Lower lobe of right lung (tissue), 2 donors: ENCODE measurements around the gene MCOLN2. TPM values are rescaled to one million over a fixed set of nuclear protein-coding genes. Genes with fewer than 3 reads are reported as not detected.

Experiments
- ATAC-seq, 2 donors: fragments of 200-7000 bp; cut with Tn5 transposase; one replicate each; pipeline ENCODE4 v1.9.1; 2020 to 2022; ENCODE audit warnings: mild to moderate bottlenecking in 2 of 2, moderate library complexity in 2 of 2
- DNase-seq: peaks from one replicate; pipeline ENCODE4 v3.0.0-alpha.2; 2020
- H3K27ac ChIP-seq: fragments of 200-600 bp; one replicate; pipeline ENCODE4 v1.8.0; 2022
- H3K27me3 ChIP-seq: fragments of 200-600 bp; one replicate; pipeline ENCODE4 v1.8.0; 2022; ENCODE audit warnings: low read depth
- H3K36me3 ChIP-seq: fragments of 200-600 bp; one replicate; pipeline ENCODE4 v1.8.0; 2022; ENCODE audit warnings: mild to moderate bottlenecking
- H3K4me1 ChIP-seq: fragments of 200-600 bp; one replicate; pipeline ENCODE4 v1.8.0; 2022
- H3K4me3 ChIP-seq: fragments of 200-600 bp; one replicate; pipeline ENCODE4 v1.8.0; 2022; ENCODE audit warnings: mild to moderate bottlenecking
- H3K9me3 ChIP-seq: fragments of 200-600 bp; one replicate; pipeline ENCODE4 v1.8.0; 2022
- CTCF ChIP-seq: fragments of 200-600 bp; IDR thresholded peaks from one replicate; pipeline ENCODE4 v1.8.0; 2022; ENCODE audit warnings: antibody characterized with exemption, mild to moderate bottlenecking
- intact Hi-C: fragments of 100-400 bp; cut with DNase I; formaldehyde crosslinking; loops from one replicate; pipeline ENCODE4 v1.11.0; 2022
- total RNA-seq: library from RNA; stranded (reverse); fragmentation: NEBNext Ultra II Directional; extraction: Animal tissue kit (Norgen Biotek cat#: 25700); gene quantifications from one replicate; pipeline ENCODE4 v1.2.1, GENCODE V29; 2021
- donor health status: DM: no; HTN: yes; CAD: no; lungs with severe emphysema.

MCOLN2 gene
- total RNA-seq, 1 donor from 2014 or later, result 5.1 TPM

- DNase-seq (no peak), ATAC-seq (no peak)
- Histone ChIP-seq H3K9me3 (no peaks in the 10 kb centered on the region), H3K36me3 (no peaks in the 10 kb centered on the region), H3K4me3 (no peak overlapping the region), H3K4me1 (peaks cover 4% of the 10 kb centered on the region), H3K27me3 (no peaks in the 10 kb centered on the region), H3K27ac (no peak overlapping the region)
- intact Hi-C loops, result loop anchor here (10.0 kb wide), 1 partner anchor 307 kb away; the partner anchor contains the start of gene C1orf52
- no peak for TF ChIP-seq CTCF
These were observed 49.1 kb downstream of the MCOLN2 start for GRCh38 chr1:84947536-84948410.

- Histone ChIP-seq H3K36me3 (no peaks in the 10 kb centered on the region), H3K27ac (no peak overlapping the region), H3K4me1 (peaks cover 4% of the 10 kb centered on the region), H3K9me3 (no peaks in the 10 kb centered on the region), H3K4me3 (no peak overlapping the region), H3K27me3 (no peaks in the 10 kb centered on the region)
- intact Hi-C loops, result loop anchor here (10.0 kb wide), 1 partner anchor 308 kb away; the partner anchor contains the start of gene C1orf52
- DNase-seq, result no peak
- no peak for TF ChIP-seq CTCF
- ATAC-seq, result no peak
These were observed 50.3 kb downstream of the MCOLN2 start for GRCh38 chr1:84946631-84947030.

- TF ChIP-seq CTCF, result peak; percentile 91
- intact Hi-C loops, result loop anchor here (10.0 kb wide), 1 partner anchor 310 kb away; the partner anchor contains the start of gene C1orf52
- no peaks in the 10 kb centered on the region for H3K9me3 ChIP-seq
- peak overlapping the region; percentile 57 for H3K4me3 ChIP-seq
- H3K36me3 ChIP-seq, result no peaks in the 10 kb centered on the region
- peak overlapping the region; percentile 78 for H3K27ac ChIP-seq
- ATAC-seq (peak; percentile 98), DNase-seq (no peak)
- H3K27me3 ChIP-seq, result no peaks in the 10 kb centered on the region
- H3K4me1 ChIP-seq, result peaks cover 4% of the 10 kb centered on the region
These were observed 52.0 kb downstream of the MCOLN2 start for GRCh38 chr1:84944767-84945486.

- Histone ChIP-seq H3K36me3 (no peaks in the 10 kb centered on the region), H3K27me3 (no peaks in the 10 kb centered on the region), H3K4me1 (peaks cover 4% of the 10 kb centered on the region), H3K27ac (no peak overlapping the region), H3K9me3 (no peaks in the 10 kb centered on the region), H3K4me3 (no peak overlapping the region)
- DNase-seq, result no peak
- no peak for ATAC-seq
- intact Hi-C loops, result loop anchor here (10.0 kb wide), 1 partner anchor 313 kb away; the partner anchor contains the start of gene C1orf52
- TF ChIP-seq CTCF, result no peak
These were observed 55.1 kb downstream of the MCOLN2 start for GRCh38 chr1:84941843-84942242.

DNA sequence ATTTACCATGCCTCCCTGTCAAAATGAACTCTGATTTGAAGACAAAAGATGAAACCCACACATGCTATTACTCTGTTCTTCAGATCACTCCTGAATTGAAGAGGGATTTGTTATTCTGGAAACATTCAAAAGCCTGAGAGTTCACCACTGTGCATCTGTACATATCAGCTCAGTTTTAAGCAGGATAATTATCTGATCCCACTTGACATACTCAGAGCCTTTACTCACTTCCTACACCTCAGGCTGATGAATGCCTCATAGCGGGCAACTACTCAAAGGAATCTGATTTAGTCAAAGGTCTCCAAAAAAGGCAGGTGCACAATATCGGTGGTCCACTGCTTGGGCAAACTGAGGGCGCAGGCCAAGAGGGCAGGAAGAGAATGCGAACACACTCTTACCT lies 56.4 kb downstream of the MCOLN2 start:
- Histone ChIP-seq H3K27ac (no peak overlapping the region), H3K9me3 (no peaks in the 10 kb centered on the region), H3K27me3 (no peaks in the 10 kb centered on the region), H3K36me3 (no peaks in the 10 kb centered on the region), H3K4me3 (no peak overlapping the region), H3K4me1 (peaks cover 2% of the 10 kb centered on the region)
- TF ChIP-seq CTCF, result no peak
- intact Hi-C loops, result loop anchor here (10.0 kb wide), 1 partner anchor 314 kb away; the partner anchor contains the start of gene C1orf52
- ATAC-seq, result no peak
- no peak for DNase-seq
